Fibroblast of lung (primary cell): ENCODE results near the gene CSNK1A1. TPM values are rescaled to one million over a fixed set of nuclear protein-coding genes. Genes with fewer than 3 reads are reported as not detected.
A peak's percentile ranks its signal among the peaks of the same experiment; 100 is the strongest.
"Not testable (repeated sequence)": the region's sequence is repeated elsewhere in the genome, so short reads cannot be mapped to it uniquely, and the experiment has no call there.

Source experiments
- DNase-seq, 2 donors: peaks; one replicate each; pipeline versions ENCODE4 v3.0.0 to v3.0.0-alpha.2; 2010; ENCODE audit warnings: low read depth in 2 of 2
- H2AFZ ChIP-seq: 2 replicates; pipeline ENCODE4 v1.5.1; 2012; ENCODE audit warnings: low read length, control low read depth, inconsistent platforms
- H3K27ac ChIP-seq: 2 replicates; pipeline ENCODE4 v1.5.1; 2011; ENCODE audit warnings: low read length, control low read depth; ENCODE audit not compliant: insufficient read depth
- H3K27me3 ChIP-seq: 2 replicates; pipeline ENCODE4 v1.5.1; 2011; ENCODE audit warnings: mild to moderate bottlenecking, low read length; ENCODE audit not compliant: control insufficient read depth, insufficient read depth
- H3K36me3 ChIP-seq: 2 replicates; pipeline ENCODE4 v1.5.1; 2011; ENCODE audit warnings: low read length; ENCODE audit not compliant: control insufficient read depth, insufficient read depth
- H3K4me1 ChIP-seq: 2 replicates; pipeline ENCODE4 v1.5.1; 2011; ENCODE audit warnings: low read length; ENCODE audit not compliant: control insufficient read depth, insufficient read depth; ENCODE audit errors: extremely low read depth
- H3K4me2 ChIP-seq: 2 replicates; pipeline ENCODE4 v1.5.1; 2011; ENCODE audit warnings: low read length, control low read depth; ENCODE audit not compliant: insufficient read depth; ENCODE audit errors: extremely low read depth
- H3K4me3 ChIP-seq, 4 experiments: fragments of 200-600 bp in 1 of 4; sonication (generic) in 1 of 4; replicated peaks in 1 of 4; 2 replicates each; pipeline ENCODE4 v1.5.1; 2011 to 2016; ENCODE audit warnings: low read length in 4 of 4, low read depth in 3 of 4, mild to moderate bottlenecking in 3 of 4, control low read depth in 2 of 4, inconsistent platforms in 1 of 4, mixed read lengths in 1 of 4; ENCODE audit not compliant: insufficient read depth in 1 of 4; ENCODE audit errors: control extremely low read depth in 1 of 4
- H3K79me2 ChIP-seq: 2 replicates; pipeline ENCODE4 v1.5.1; 2012; ENCODE audit warnings: mild to moderate bottlenecking, low read length, inconsistent platforms; ENCODE audit not compliant: control insufficient read depth, insufficient read depth
- H3K9ac ChIP-seq: 2 replicates; pipeline ENCODE4 v1.5.1; 2011; ENCODE audit warnings: mild to moderate bottlenecking, low read length, control low read depth; ENCODE audit not compliant: insufficient read depth
- H3K9me3 ChIP-seq: 2 replicates; pipeline ENCODE4 v1.5.1; 2012; ENCODE audit warnings: low read depth, low read length; ENCODE audit not compliant: control insufficient read depth, insufficient read depth
- H4K20me1 ChIP-seq: 2 replicates; pipeline ENCODE4 v1.5.1; 2011; ENCODE audit warnings: low read length; ENCODE audit not compliant: control insufficient read depth, insufficient read depth; ENCODE audit errors: extremely low read depth
- EZH2 ChIP-seq: IDR thresholded peaks from 2 replicates; pipeline ENCODE4 v1.5.1; 2012; ENCODE audit warnings: low read length, control low read depth, mild to moderate bottlenecking; ENCODE audit errors: missing control alignments
- polyA plus RNA-seq, 2 donors: library from polyadenylated mRNA; depleted of rRNA in 1 of 2; stranded (reverse) in 1 of 2; unstranded in 1 of 2; fragments of >200 nt; gene quantifications; 2 replicates each; pipeline ENCODE4 v1.2.1, GENCODE V29; 2011 to 2012; ENCODE audit warnings: missing spikeins in 1 of 2
- total RNA-seq: library from RNA; depleted of rRNA; stranded (reverse); fragments of >200 nt; gene quantifications from 2 replicates; pipeline ENCODE4 v1.2.1, GENCODE V29; 2014
- TF ChIP-seq, protein P1 (sequence below), 2 donors: IDR thresholded peaks in 1 of 2; conservative IDR thresholded peaks in 1 of 2; 1 replicate in 1 of 2; 2 replicates in 1 of 2; pipeline ENCODE4 v1.5.1; 2011 to 2012; ENCODE audit warnings: low read length in 2 of 2, control low read depth in 1 of 2, inconsistent platforms in 1 of 2, low read depth in 1 of 2, mild to moderate bottlenecking in 1 of 2

The CSNK1A1 gene
- total and polyA plus RNA-seq, 2 donors (not counting 1 experiment from before 2014, with no cell fraction given): 275 to 674 TPM

DNA sequence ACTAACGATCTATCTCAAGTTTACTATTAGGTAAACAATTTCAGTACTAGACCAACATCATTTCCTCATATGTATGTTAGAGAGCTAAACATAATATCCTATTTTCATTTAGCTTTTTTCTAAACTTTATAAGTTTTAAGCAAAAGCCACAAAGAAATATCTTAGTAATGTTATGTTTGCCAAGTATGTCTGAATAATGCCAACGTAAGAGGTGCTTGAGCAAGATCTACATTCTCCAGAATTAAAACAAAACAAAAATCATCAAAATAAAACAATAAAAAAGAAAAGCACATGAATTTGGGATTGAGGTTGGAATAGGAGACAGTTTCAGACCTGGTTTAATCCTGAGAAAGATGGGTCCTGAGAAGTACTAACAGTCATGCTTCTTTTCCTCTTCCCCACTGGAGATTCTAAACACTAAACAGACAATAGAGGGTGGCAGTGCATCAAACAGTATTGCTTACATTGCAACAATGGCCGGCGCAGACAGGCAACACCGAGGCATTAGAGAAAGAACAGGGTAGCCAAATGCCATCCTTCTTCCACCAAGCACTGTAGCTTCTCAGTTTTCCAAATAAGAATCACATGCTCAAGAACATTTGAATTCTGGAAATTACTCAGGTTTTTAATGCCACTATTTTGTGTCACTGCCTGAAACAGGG, 33.6 kb downstream of the CSNK1A1 start:
- peak overlapping the region; percentile 7 for H3K27ac ChIP-seq
- H3K4me3 ChIP-seq: peak overlapping the region in 1 of 4 experiments; percentile 21
- TF ChIP-seq, protein P1, sequence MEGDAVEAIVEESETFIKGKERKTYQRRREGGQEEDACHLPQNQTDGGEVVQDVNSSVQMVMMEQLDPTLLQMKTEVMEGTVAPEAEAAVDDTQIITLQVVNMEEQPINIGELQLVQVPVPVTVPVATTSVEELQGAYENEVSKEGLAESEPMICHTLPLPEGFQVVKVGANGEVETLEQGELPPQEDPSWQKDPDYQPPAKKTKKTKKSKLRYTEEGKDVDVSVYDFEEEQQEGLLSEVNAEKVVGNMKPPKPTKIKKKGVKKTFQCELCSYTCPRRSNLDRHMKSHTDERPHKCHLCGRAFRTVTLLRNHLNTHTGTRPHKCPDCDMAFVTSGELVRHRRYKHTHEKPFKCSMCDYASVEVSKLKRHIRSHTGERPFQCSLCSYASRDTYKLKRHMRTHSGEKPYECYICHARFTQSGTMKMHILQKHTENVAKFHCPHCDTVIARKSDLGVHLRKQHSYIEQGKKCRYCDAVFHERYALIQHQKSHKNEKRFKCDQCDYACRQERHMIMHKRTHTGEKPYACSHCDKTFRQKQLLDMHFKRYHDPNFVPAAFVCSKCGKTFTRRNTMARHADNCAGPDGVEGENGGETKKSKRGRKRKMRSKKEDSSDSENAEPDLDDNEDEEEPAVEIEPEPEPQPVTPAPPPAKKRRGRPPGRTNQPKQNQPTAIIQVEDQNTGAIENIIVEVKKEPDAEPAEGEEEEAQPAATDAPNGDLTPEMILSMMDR (conservative IDR thresholded peaks at IDR 0.05 in 1 of 2, IDR thresholded peaks at IDR 0.05 in 1 of 2; ENCODE audit: low read depth in 1 of 2, low read length in 2 of 2): no peak
- no peak for TF ChIP-seq EZH2
- H3K27me3 ChIP-seq: no peaks in the 10 kb centered on the region
- peaks cover 8% of the 10 kb centered on the region for H3K4me1 ChIP-seq
- H3K36me3 ChIP-seq: no peaks in the 10 kb centered on the region
- H3K4me2 ChIP-seq: peak overlapping the region; percentile 5
- no peaks in the 10 kb centered on the region for H3K9me3 ChIP-seq
- H3K9ac ChIP-seq: no peak overlapping the region
- H4K20me1 ChIP-seq: no peaks in the 10 kb centered on the region
- H3K79me2 ChIP-seq: peaks cover 98% of the 10 kb centered on the region
- DNase-seq: peak; percentile 19 to 26
- H2AFZ ChIP-seq: no peak overlapping the region

DNA sequence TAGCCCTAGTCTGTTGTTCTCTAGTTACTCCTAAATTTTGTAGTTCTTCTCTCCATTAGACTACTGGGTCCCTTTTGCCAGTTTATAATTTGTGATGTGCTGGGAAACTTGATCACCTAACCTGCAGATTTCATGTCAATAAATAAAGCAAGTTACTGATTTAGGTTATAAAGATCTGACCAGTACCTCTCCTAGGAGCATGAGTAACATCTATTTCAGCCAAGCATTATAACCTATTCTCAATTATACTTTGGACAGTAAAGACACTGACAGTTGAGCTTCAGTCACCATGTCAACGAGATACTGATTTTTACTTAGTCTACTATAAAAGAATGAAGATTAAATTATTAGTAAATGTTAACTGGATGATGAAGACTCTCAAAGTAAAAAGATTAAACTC, 36.7 kb downstream of the CSNK1A1 start:
- H3K9me3 ChIP-seq: no peaks in the 10 kb centered on the region
- H3K27me3 ChIP-seq: no peaks in the 10 kb centered on the region
- H3K4me2 ChIP-seq: no peak overlapping the region
- H4K20me1 ChIP-seq: no peaks in the 10 kb centered on the region
- no peak for DNase-seq
- TF ChIP-seq EZH2: no peak
- TF ChIP-seq, protein P1 (conservative IDR thresholded peaks at IDR 0.05 in 1 of 2, IDR thresholded peaks at IDR 0.05 in 1 of 2; ENCODE audit: low read depth in 1 of 2, low read length in 2 of 2): no peak
- no peak overlapping the region for H3K9ac ChIP-seq
- no peak overlapping the region for H3K27ac ChIP-seq
- H2AFZ ChIP-seq: no peak overlapping the region
- peaks cover 92% of the 10 kb centered on the region for H3K79me2 ChIP-seq
- peaks cover 6% of the 10 kb centered on the region for H3K36me3 ChIP-seq
- H3K4me1 ChIP-seq: peaks cover 7% of the 10 kb centered on the region
- H3K4me3 ChIP-seq: no peak overlapping the region

DNA sequence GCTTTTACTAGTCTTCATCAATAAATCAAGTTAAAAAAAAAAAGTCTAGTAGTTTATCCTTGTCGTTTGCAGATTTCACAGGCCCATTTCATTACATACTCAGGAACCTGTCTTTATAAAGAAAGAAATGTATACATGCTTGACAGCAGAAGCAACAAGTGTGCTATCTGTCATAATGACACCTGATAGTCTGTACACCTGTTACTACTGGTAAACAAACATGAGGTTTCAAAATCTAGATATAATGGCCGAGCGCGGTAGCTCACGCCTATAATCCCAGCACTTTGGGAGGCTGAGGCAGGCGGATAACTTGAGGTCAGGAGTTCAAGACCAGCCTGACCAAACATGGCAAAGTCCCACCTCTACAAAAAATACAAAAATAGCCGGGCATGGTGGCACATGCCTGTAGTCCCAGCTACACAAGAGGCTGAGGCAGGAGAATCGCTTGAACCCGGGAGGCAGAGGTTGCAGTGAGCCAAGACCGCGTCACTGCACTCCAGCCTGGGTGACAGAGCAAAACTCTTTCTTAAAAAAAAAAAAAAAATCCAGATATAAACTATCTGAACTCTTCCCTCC, 37.8 kb downstream of the CSNK1A1 start:
- not testable (repeated sequence) for H3K4me2 ChIP-seq, H2AFZ ChIP-seq, H3K27ac ChIP-seq, H4K20me1 ChIP-seq, H3K9me3 ChIP-seq, H3K4me1 ChIP-seq, H3K4me3 ChIP-seq, H3K9ac ChIP-seq, H3K27me3 ChIP-seq, DNase-seq
- H3K36me3 ChIP-seq: peaks cover 13% of the 10 kb centered on the region
- peaks cover 87% of the 10 kb centered on the region for H3K79me2 ChIP-seq
